Measurements from ENCODE around the gene KLHL28.
"Not testable (repeated sequence)": the region's sequence is repeated elsewhere in the genome, so short reads cannot be mapped to it uniquely, and the experiment has no call there.

Gene KLHL28

DNA sequence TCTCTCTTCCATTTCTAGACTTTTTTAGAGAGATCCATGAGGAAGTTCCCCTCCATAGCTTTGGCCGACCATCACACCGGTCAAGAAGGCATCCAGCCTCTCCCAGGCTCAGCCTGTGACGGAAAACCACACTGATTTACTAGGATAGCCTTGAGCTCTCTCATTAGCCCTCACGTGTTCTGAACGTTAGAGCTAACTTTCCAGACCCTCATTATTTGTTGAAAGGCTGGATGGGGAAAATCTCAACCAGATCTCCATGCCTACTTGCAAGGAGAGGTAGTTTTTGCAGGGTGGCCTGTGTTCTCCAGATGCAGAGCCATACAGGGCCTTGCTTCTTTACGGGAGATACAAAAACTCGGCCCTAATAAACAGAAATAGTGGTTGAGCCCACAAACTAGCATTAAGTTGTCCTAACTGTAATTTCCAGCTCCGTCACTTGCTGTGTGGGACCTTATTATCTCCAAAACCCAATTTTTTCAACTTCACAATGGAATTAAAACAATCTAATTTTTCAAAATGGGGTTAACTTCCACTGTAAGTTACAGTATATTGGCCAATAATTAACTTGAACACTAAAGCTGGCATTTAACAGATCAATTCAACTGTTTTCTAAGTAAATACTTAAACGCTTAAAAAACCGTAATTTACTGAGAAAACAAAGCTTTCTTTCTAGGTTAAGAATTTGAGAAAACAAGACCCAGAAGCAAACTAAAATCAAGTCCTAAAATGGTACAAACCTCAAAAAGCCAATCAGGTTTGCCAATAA lies 65.3 kb downstream of the KLHL28 start:
- no peak for DNase-seq

DNA sequence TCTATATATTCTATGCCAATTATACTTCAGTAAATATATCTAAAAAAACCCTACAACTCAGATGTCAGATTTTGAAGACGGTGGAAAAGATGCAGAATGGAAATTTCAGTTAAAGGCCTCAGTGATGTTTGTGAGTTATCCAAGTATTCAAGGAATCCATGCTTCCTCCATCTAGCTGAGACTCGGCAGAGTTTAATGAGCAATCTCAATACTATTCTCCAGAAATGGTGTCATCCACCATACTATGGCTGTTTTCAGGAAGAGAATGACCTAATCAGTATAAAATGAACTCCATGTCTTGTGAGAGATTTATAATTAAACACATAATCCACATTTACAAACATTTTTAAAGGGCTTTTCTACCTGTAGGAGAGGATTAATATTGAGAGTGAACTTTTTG lies 66.0 kb downstream of the KLHL28 start:
- no peak for DNase-seq

DNA sequence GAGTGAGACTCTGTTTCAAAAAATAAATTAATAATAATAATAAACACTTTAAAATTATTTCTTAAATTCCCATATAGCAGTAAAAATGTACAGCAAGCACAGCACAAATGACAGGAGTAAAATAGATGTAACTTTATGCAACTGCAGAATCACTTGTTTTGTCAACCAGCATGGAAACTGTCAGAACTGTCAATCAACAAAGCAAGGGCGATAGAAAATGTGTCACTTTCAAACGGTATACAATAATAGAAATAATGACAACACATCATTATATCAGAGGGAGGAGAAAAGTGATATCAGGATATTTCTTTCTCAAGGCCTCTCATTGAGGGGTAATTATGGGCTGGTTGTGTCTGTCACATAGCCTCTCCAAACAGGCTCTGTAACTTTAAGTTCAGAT lies 68.2 kb downstream of the KLHL28 start:
- DNase-seq, result no peak

DNA sequence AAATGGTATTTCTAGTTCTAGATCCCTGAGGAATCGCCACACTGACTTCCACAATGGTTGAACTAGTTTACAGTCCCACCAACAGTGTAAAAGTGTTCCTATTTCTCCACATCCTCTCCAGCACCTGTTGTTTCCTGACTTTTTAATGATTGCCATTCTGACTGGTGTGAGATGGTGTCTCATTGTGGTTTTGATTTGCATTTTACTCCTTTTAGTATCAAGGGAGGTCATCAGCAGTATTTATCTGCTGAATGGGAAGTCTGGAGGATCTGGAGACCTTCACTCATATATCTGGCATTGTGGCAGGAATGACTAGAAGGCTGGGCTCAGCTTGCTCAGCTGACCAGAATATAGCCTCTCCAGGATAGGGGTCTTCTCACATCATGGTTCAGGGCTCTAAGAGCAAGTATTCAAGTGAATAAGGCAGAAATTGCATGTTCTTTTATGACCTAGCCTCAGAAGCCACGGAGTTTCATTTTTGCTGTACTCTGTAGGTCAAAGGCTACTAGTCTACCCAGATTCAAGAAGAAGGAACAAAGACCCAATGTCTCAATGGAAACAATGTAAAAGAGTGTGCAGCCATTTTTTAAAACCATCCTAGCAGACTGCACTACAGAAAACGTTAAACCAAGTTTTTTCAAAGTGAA lies 69.9 kb downstream of the KLHL28 start:
- DNase-seq, result not testable (repeated sequence)

DNA sequence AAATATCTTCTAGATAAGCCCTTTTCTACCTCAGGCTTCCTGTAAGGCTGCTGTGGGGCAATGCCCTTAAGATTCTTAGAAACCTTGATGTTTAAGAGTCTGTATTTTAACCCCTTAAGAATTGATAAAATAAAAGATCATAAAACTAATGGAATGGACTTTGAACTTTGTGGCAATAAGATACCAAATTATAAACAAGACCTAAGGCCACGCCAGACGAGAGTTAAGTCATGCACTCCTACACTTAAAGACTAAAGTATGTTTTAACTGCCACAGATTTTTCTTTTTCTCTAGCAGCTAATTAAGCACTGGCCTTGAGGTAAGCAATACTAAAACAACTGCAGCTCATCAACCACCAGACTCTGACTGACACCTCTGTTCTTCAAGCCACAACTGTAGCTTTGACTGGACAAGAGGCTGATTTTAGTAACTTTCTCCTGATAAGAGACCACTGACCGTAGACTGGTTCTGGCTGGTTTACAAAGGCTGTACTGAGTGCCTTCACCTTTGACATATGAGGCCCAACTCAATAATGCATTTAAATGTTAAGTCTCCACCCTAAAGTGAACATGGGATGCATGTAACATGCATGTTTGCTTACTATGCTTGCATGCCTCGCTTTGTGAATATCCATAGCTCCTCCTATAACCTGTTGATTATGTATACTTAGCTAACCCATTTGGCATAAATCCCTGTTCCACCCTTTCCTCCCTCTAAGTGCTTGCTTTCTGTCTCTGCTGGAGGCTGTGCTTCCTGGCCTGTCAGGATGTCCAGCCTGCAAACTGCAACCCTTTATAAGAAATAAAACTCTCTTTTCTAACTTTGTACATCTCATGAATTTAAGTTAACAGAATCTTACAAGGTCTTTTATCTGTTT lies 71.9 kb downstream of the KLHL28 start:
- DNase-seq, result no peak

DNA sequence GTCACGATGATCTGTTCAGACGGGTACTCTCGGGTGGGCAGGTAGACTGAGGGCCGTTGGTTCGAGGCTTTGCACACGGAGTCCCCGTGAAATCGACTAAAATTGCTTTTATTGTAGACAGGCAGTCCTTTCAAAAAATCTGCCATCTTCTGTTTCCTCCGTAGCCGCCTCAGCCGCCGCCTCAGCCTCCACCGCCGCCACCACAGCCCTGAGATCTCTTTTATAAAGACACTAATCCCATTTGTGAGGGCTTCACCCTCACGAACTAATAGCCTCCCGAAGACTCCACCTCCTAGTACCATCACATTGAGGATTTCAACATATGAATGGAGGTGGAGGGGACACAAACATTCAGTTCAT lies 74.2 kb downstream of the KLHL28 start:
- no peak for DNase-seq

DNA sequence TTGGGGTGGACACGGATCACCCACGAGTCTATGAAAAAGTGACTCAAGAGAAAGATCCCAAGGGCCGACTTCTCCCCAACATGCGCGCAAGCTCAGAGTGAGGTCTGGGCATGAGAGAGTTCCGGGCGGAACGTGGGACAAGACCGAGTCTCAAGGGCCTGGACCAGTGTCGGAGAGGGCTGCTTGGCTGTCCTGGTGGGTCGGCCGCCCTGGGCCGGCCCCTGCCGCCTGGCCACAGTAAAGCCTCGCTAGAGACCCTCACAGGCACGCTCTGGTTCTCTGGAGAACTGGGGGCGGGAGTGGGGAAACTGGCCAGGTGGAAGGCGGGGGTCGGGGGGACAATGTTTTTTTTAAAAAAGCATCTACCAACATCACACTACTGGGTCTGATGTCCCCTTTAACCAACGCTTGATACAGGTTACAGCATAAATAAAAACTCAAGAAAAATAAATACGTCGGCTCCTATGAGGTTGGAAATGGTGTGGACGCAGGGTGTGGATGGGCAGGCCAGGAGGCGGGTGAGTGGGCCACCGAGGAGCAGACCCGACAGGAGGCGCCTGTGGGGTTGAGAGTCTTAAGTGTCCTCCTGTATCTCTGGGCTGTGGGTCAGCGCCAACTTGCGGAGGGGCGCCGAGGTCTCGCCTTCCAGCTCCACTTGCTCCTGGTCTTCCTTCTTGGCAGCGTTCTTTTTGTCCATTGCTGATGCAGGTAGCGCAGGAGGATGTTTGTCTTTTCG lies 74.7 kb downstream of the KLHL28 start:
- no peak for DNase-seq

DNA sequence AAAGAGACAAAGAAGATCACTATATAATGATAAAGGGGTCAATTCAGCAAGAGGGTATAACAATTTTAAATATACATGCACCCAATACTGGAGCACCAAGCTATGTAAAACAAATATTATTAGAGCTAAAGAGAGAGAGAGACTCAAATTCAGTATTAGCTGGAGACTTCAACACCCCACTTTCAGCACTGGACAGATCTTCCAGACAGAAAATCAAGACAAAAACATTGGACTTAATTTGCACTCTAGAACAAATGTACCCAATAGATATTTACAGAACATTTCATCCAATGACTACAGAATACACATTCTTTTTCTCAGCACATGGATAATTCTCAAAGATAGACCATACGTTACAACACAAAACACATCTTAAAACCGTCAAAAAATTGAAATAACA lies 81.0 kb downstream of the KLHL28 start:
- no peak for DNase-seq

Measured in CD4-positive, alpha-beta T cell treated with Interferon gamma for 1 hour (primary cell).